Karpas-422 (cell line): Measurements from ENCODE around the gene CTNNBL1. TPM values are rescaled to one million over a fixed set of nuclear protein-coding genes. Genes with fewer than 3 reads are reported as not detected.

Source experiments
- DNase-seq: peaks from one replicate; pipeline ENCODE4 v3.0.0-alpha.2; 2015
- H2AFZ ChIP-seq: fragments of 200-600 bp; sonication (generic); 2 replicates; pipeline ENCODE4 v1.6.1; 2014; ENCODE audit warnings: antibody characterized with exemption, low read length, mixed read lengths
- H3K27ac ChIP-seq: fragments of 200-600 bp; sonication (generic); 2 replicates; pipeline ENCODE4 v1.5.1; 2014; ENCODE audit warnings: mild to moderate bottlenecking, low read length, moderate library complexity
- H3K27me3 ChIP-seq: fragments of 200-600 bp; sonication (generic); 2 replicates; pipeline ENCODE4 v1.6.1; 2014; ENCODE audit warnings: low read length, mixed read lengths
- H3K36me3 ChIP-seq: fragments of 200-600 bp; sonication (generic); 2 replicates; pipeline ENCODE4 v1.6.1; 2014; ENCODE audit warnings: low read length, mixed read lengths; ENCODE audit not compliant: insufficient read depth
- H3K4me1 ChIP-seq: fragments of 200-600 bp; sonication (generic); 2 replicates; pipeline ENCODE4 v1.6.1; 2014; ENCODE audit warnings: mild to moderate bottlenecking, low read length, mixed read lengths
- H3K4me2 ChIP-seq: fragments of 200-600 bp; sonication (generic); 2 replicates; pipeline ENCODE4 v1.6.1; 2014; ENCODE audit warnings: low read length, low read depth, mild to moderate bottlenecking; ENCODE audit not compliant: poor library complexity, severe bottlenecking
- H3K4me3 ChIP-seq: fragments of 200-600 bp; sonication (generic); 2 replicates; pipeline ENCODE4 v1.5.1; 2014; ENCODE audit warnings: mild to moderate bottlenecking, antibody characterized with exemption, low read length, mixed read lengths
- H3K79me2 ChIP-seq: fragments of 200-600 bp; sonication (generic); 2 replicates; pipeline ENCODE4 v1.6.1; 2014; ENCODE audit warnings: mild to moderate bottlenecking, low read length, mixed read lengths
- H3K9ac ChIP-seq: fragments of 200-600 bp; sonication (generic); 2 replicates; pipeline ENCODE4 v1.6.0; 2014; ENCODE audit warnings: low read length
- H3K9me2 ChIP-seq: fragments of 200-600 bp; sonication (generic), shearing (Covaris generic); replicated peaks from 2 replicates; pipeline ENCODE4 v1.6.0; 2014; ENCODE audit warnings: mild to moderate bottlenecking, low read length, moderate library complexity; ENCODE audit not compliant: insufficient read depth
- H3K9me3 ChIP-seq: fragments of 300-700, 200-600 bp; sonication (generic); 2 replicates; pipeline ENCODE4 v1.6.1; 2014; ENCODE audit warnings: low read length, mixed read lengths
- H4K20me1 ChIP-seq: fragments of 200-600 bp; sonication (generic); 2 replicates; pipeline ENCODE4 v1.6.1; 2014; ENCODE audit warnings: mild to moderate bottlenecking, antibody characterized with exemption, low read length, low read depth; ENCODE audit not compliant: insufficient read depth
- total RNA-seq: library from RNA; depleted of rRNA; stranded (reverse); fragments of >200 nt; shearing (Covaris generic); gene quantifications from 2 replicates; pipeline ENCODE4 v1.2.3, GENCODE V29; 2014; ENCODE audit warnings: low replicate concordance

CTNNBL1 gene
- total RNA-seq, 1 experiment from 2014 or later, result 70.0 TPM

DNA sequence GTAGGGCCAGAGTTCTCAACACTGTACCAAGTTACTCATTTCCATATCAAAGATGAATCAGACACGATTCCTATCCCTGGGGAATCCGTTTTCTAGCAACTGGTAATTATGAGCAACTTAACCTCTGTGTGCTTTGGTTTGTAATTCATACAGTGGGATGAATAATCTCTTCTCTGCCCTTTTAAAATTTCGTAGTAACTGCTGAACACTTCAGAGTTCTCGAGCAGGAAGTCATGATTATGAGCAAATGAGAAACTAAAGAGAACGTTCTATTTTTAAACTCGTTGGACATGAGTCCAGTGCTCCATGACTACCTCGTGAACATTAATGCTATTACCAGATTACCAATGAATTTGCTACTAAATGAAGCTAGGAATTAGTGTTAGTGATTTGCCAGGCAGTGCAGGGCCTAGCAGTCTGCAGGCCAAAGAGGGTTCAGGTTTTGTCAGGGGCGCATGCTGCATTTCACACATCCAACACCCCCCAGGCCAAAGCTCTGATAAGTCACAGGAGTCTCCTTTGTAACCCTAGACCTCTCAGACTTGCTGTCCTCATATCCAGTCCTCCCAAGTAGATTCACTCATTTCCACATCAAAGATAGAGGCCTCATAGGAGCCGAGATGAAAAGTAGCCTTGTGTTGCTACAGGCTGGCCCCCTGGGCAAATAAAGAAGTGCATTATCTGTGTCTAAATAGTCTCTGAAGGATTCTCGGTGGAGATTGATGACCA, 163.3 kb downstream of the CTNNBL1 start:
- DNase-seq, result no peak
- no peaks in the 10 kb centered on the region for H3K9me2 ChIP-seq
- H3K4me1 ChIP-seq, result peaks cover 41% of the 10 kb centered on the region
- H3K79me2 ChIP-seq, result no peaks in the 10 kb centered on the region
- H3K9me3 ChIP-seq, result no peaks in the 10 kb centered on the region
- H3K36me3 ChIP-seq, result peaks cover 14% of the 10 kb centered on the region
- H3K27me3 ChIP-seq, result no peaks in the 10 kb centered on the region
- no peak overlapping the region for H3K9ac ChIP-seq
- no peaks in the 10 kb centered on the region for H4K20me1 ChIP-seq
- no peak overlapping the region for H3K27ac ChIP-seq
- H3K4me3 ChIP-seq, result no peak overlapping the region
- H2AFZ ChIP-seq, result no peak overlapping the region
- no peak overlapping the region for H3K4me2 ChIP-seq

DNA sequence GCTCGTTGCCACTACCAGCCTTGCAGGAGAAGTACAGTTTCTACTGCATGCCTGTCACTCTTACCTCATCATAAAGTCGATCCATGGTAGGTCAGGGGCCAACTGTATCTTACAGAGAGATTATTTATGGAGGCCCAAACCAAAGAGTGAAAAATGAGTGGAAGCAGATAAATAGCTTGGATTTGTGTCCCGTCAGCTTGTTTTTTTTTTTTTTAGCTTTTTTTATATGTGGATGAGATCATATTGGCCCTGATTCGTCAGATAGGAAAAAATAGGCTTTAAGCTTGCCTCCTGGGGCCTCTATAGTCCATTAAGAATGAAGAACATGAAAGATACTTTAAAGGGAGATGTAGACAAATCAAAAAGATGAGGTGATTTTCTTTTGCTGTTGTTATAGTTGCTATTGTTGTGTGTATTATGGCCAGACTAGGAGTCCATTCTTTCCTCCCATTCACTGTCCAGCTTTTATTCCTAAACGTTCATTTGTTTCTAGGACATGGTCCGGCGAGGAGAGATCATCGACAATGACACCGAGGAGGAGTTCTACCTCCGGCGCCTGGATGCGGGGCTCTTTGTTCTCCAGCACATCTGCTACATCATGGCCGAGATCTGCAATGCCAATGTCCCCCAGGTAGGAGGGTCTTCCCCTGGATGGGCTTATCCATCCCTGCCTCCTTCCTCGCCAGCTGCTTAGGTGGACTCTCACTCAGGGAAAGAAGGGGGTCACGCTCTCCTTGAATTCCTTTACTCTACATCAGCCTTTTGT, 165.8 kb downstream of the CTNNBL1 start:
- no peaks in the 10 kb centered on the region for H3K79me2 ChIP-seq
- H3K4me3 ChIP-seq, result no peak overlapping the region
- no peak overlapping the region for H3K27ac ChIP-seq
- H3K9me3 ChIP-seq, result no peaks in the 10 kb centered on the region
- H3K27me3 ChIP-seq, result no peaks in the 10 kb centered on the region
- H3K9me2 ChIP-seq, result no peaks in the 10 kb centered on the region
- no peak overlapping the region for H3K4me2 ChIP-seq
- H3K9ac ChIP-seq, result no peak overlapping the region
- H3K36me3 ChIP-seq, result peaks cover 14% of the 10 kb centered on the region
- no peaks in the 10 kb centered on the region for H4K20me1 ChIP-seq
- H3K4me1 ChIP-seq, result peaks cover 17% of the 10 kb centered on the region
- H2AFZ ChIP-seq, result no peak overlapping the region
- no peak for DNase-seq

DNA sequence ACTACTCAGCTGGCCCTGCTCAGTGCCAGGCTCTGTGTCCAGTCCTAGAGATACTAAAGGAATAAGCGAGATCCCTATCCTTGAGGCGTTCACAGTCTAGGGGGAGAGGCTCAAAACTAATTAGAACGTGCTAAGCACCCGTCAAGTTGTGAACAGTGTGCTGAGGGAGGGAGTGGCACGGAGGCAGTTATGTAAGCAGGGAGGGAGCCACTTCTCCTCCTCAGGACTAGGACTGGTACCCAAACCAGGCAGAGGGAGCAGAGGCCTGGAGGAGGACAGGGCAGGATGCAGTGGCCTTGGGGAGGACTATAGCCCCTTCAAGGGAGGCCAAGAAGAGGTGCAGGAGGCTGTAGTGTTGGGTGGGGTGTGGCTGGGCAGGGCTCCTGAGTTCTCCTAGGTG, 169.5 kb downstream of the CTNNBL1 start:
- no peak overlapping the region for H2AFZ ChIP-seq
- no peak overlapping the region for H3K4me3 ChIP-seq
- H3K27me3 ChIP-seq, result no peaks in the 10 kb centered on the region
- H3K4me2 ChIP-seq, result no peak overlapping the region
- H3K9ac ChIP-seq, result no peak overlapping the region
- peaks cover 2% of the 10 kb centered on the region for H3K4me1 ChIP-seq
- no peak for DNase-seq
- H3K27ac ChIP-seq, result no peak overlapping the region
- H3K9me2 ChIP-seq, result no peaks in the 10 kb centered on the region
- H3K79me2 ChIP-seq, result no peaks in the 10 kb centered on the region
- H3K36me3 ChIP-seq, result peaks cover 14% of the 10 kb centered on the region
- H3K9me3 ChIP-seq, result no peaks in the 10 kb centered on the region
- H4K20me1 ChIP-seq, result no peaks in the 10 kb centered on the region

DNA sequence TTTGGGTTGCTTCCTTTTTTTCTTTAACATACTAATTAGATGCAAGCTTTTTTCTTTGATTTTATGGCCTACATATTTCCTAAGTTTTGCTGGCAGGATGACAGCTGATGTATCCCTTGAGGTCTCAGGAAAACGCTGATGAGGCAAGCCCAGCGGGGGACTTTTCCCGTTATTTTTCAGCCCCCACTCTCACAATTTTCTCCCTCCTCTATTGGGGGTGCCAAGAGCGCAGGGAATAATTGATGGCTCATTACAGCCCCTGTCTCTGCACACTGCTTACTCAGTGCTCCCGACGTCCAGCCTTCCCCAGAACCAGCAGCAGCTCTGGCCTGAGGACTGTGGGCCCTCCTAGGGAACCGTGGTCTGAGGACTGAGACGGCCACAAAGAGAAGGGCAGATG, 170.5 kb downstream of the CTNNBL1 start:
- Histone ChIP-seq H3K4me2 (no peak overlapping the region), H3K36me3 (peaks cover 13% of the 10 kb centered on the region), H3K4me3 (no peak overlapping the region), H3K4me1 (peaks cover 10% of the 10 kb centered on the region), H3K27ac (no peak overlapping the region), H3K27me3 (no peaks in the 10 kb centered on the region), H4K20me1 (no peaks in the 10 kb centered on the region), H3K9me2 (no peaks in the 10 kb centered on the region), H3K9ac (no peak overlapping the region), H3K9me3 (no peaks in the 10 kb centered on the region), H2AFZ (no peak overlapping the region), H3K79me2 (no peaks in the 10 kb centered on the region)
- no peak for DNase-seq

DNA sequence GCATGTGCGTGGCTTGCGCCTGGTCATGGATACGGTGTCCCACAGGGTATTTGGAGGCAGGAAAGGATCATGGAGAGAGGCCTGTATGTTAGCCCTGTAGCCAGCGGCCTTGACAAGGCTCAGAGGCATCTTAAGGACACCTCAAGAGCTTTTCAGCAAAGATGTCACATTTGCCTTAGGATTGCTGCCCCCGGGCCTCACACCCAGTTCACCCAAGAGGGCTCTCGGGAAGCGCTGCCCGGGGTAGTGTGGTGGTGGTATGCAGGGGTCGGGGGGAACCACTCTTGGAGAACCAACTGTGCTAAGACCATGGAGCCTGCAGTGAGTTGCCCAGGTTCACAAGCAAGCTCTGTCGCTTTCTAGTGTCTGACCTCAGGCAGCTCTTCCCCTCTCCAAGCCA, 172.2 kb downstream of the CTNNBL1 start:
- Histone ChIP-seq H3K9ac (no peak overlapping the region), H3K9me2 (no peaks in the 10 kb centered on the region), H3K9me3 (no peaks in the 10 kb centered on the region), H3K79me2 (no peaks in the 10 kb centered on the region), H3K36me3 (peaks cover 3% of the 10 kb centered on the region; the same call in 1 of the 2 replicates), H3K4me3 (no peak overlapping the region), H3K4me1 (peaks cover 10% of the 10 kb centered on the region), H3K4me2 (no peak overlapping the region), H3K27me3 (no peaks in the 10 kb centered on the region), H4K20me1 (no peaks in the 10 kb centered on the region), H3K27ac (no peak overlapping the region), H2AFZ (no peak overlapping the region)
- DNase-seq, result no peak

DNA sequence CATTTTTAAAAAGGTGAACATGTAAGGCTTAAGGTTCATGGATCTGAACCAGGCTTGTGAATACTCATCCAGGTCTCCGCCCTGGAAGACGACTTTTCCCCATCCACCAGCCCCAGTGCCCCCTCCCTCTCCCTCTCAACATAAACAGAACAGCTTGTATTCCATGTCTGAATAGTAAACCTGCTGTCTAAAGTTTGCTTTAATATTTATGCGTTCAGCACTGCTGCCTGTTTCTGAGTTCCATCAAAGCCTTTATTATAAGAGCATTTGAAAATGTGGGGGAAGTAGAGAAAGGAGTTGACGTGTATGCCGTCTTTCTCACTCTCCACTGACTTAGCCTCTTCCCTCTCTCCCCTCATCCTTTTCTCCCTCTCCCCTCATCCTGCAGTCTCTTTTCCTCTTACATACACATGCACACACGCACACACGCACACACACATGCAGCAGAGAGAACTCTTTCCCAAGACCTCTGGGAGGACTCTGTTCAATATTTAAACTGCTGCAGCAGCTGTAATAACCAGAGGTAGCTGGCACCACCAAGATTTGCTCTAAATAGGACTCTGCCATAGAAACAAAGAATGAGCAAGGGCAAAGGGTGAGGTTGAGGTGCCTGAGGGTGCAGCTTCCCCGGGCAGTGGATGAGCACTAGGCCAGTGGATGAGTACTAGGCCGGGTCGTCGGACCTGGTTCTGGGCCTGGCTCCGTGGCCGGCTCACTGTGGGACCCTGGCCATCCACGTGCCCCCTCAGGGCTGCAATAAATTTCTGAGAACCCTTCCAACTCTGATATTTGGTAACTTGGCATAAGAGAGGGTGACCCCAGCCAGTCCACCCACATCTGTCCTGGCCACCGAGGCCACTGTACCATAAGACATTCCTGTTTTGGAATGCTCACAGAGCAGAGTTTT, 173.7 kb downstream of the CTNNBL1 start:
- Histone ChIP-seq H4K20me1 (no peaks in the 10 kb centered on the region), H3K9ac (no peak overlapping the region), H3K4me2 (no peak overlapping the region), H3K4me1 (peaks cover 10% of the 10 kb centered on the region), H3K27me3 (no peaks in the 10 kb centered on the region), H3K9me2 (no peaks in the 10 kb centered on the region), H3K9me3 (no peaks in the 10 kb centered on the region), H2AFZ (no peak overlapping the region), H3K79me2 (no peaks in the 10 kb centered on the region), H3K36me3 (0 out of 2 replicates have a peak, but pooled peaks cover 4% of the 10 kb centered on the region), H3K4me3 (no peak overlapping the region), H3K27ac (no peak overlapping the region)
- DNase-seq, result no peak

DNA sequence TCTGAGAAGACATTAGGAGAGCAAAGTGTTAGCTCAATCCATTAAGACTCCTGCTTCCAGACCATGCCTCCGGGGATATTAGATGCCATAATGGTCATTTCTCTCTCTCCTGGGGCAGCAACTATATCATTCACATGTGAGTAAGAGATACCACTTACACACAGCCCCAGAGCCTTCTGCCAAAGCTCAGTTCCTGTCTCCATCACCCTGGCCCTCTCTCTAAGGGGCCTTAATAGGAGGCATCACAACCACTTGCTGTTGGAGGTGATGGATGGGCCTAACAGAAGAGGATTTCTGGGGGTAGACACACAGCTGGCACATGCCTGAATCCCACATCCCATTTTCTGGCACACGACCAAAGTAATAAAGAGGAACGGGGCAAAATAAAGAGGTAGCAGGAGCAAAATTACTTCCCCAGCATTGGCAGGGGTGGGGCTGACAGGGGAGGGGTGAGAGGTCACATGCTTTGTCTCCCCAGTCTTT, 175.1 kb downstream of the CTNNBL1 start:
- Histone ChIP-seq H3K4me2 (no peak overlapping the region), H3K79me2 (no peaks in the 10 kb centered on the region), H3K9ac (0 out of 2 replicates have a peak overlapping the region, but pooled peaks have one; percentile 16), H3K4me1 (peaks cover 10% of the 10 kb centered on the region), H3K9me3 (no peaks in the 10 kb centered on the region), H3K4me3 (no peak overlapping the region), H3K27me3 (no peaks in the 10 kb centered on the region), H4K20me1 (no peaks in the 10 kb centered on the region), H3K9me2 (no peaks in the 10 kb centered on the region), H2AFZ (no peak overlapping the region), H3K36me3 (0 out of 2 replicates have a peak, but pooled peaks cover 4% of the 10 kb centered on the region), H3K27ac (peak overlapping the region; percentile 44; the same call in 1 of the 2 replicates)
- no peak for DNase-seq
